CD4-positive, alpha-beta T cell (primary cell): ENCODE measurements around the gene FHOD3. TPM values are rescaled to one million over a fixed set of nuclear protein-coding genes. Genes with fewer than 3 reads are reported as not detected.

Experiments used
- ATAC-seq: fragments of 200-7000 bp; cut with Tn5 transposase; one replicate; pipeline ENCODE4 v1.10.0; 2022; ENCODE audit warnings: mild to moderate bottlenecking; ENCODE audit not compliant: poor library complexity
- CTCF ChIA-PET: fragments of 350-600 bp; sonication (Branson Sonifier 250); formaldehyde crosslinking; loops from one replicate; lab custom pipeline; 2021; ENCODE audit warnings: antibody characterized with exemption, inconsistent platforms; lab: Charles Lee
- POLR2A ChIA-PET: fragments of 350-600 bp; sonication (Branson Sonifier 250); formaldehyde crosslinking; loops from one replicate; lab custom pipeline; 2021; ENCODE audit warnings: antibody characterized with exemption, inconsistent platforms; lab: Charles Lee
- DNase-seq, 14 experiments: peaks; one replicate each; pipeline ENCODE4 v3.0.0-alpha.2; 2013 to 2020; ENCODE audit warnings: mixed read lengths in 2 of 14
- H3K27ac ChIP-seq, 2 donors: one replicate each; pipeline versions ENCODE4 v1.5.1 to v1.7.0; 2013; ENCODE audit warnings: low read length in 2 of 2, low read depth in 1 of 2, mild to moderate bottlenecking in 1 of 2
- H3K27me3 ChIP-seq, 2 experiments: 1 replicate in 1 of 2; 2 replicates in 1 of 2; pipeline versions ENCODE4 v1.6.1 to v1.7.0; 2013; ENCODE audit warnings: low read length in 2 of 2, control low read depth in 1 of 2, mild to moderate bottlenecking in 1 of 2, moderate library complexity in 1 of 2; ENCODE audit not compliant: insufficient read depth in 2 of 2, control insufficient read depth in 1 of 2
- H3K36me3 ChIP-seq: one replicate; pipeline ENCODE4 v1.6.1; 2013; ENCODE audit warnings: low read length, control low read depth; ENCODE audit not compliant: insufficient read depth
- H3K4me1 ChIP-seq: one replicate; pipeline ENCODE4 v1.6.1; 2013; ENCODE audit warnings: low read length, control low read depth; ENCODE audit not compliant: insufficient read depth
- H3K4me3 ChIP-seq: one replicate; pipeline ENCODE4 v1.5.1; 2013; ENCODE audit warnings: mild to moderate bottlenecking, low read length, moderate library complexity
- H3K9me3 ChIP-seq, 2 experiments: 1 replicate in 1 of 2; 2 replicates in 1 of 2; pipeline versions ENCODE4 v1.6.1 to v1.7.0; 2013; ENCODE audit warnings: low read length in 2 of 2, mild to moderate bottlenecking in 2 of 2, control low read depth in 1 of 2, moderate library complexity in 1 of 2; ENCODE audit not compliant: control insufficient read depth in 1 of 2, insufficient read depth in 1 of 2
- H3K27ac Mint-ChIP-seq: one replicate; pipeline ENCODE4 v1.8.0; 2020; ENCODE audit warnings: mixed read lengths
- H3K27me3 Mint-ChIP-seq: one replicate; pipeline ENCODE4 v1.8.0; 2021; ENCODE audit warnings: mixed read lengths
- H3K36me3 Mint-ChIP-seq: one replicate; pipeline ENCODE4 v1.8.0; 2021; ENCODE audit warnings: low read depth, mixed read lengths
- H3K4me1 Mint-ChIP-seq: one replicate; pipeline ENCODE4 v1.8.0; 2021; ENCODE audit warnings: low read depth, mixed read lengths
- H3K4me3 Mint-ChIP-seq: one replicate; pipeline ENCODE4 v1.8.0; 2020; ENCODE audit warnings: mild to moderate bottlenecking, mixed read lengths
- H3K9me3 Mint-ChIP-seq: one replicate; pipeline ENCODE4 v1.8.0; 2020; ENCODE audit warnings: mixed read lengths
- intact Hi-C, 2 experiments: fragments of 100-400 bp; cut with DNase I in 1 of 2; cut with micrococcal nuclease in 1 of 2; formaldehyde crosslinking; loops; one replicate each; pipeline versions ENCODE4 v1.15.1 to v1.9.0; 2023 to 2025; cut with DNase I, micrococcal nuclease
- total RNA-seq, 174 experiments: library from RNA in 2 of 174; stranded (reverse) in 2 of 174; gene quantifications; one replicate each; pipeline ENCODE4 v1.2.3 and lab custom pipeline; 2021 to 2026
- TF ChIP-seq, protein P1 (sequence below): fragments of 200-600 bp; IDR thresholded peaks from one replicate; pipeline ENCODE4 v1.8.0; 2022; ENCODE audit warnings: antibody characterized with exemption, mild to moderate bottlenecking

The FHOD3 gene
- total RNA-seq, 2 experiments from 2014 or later = not detected

DNA sequence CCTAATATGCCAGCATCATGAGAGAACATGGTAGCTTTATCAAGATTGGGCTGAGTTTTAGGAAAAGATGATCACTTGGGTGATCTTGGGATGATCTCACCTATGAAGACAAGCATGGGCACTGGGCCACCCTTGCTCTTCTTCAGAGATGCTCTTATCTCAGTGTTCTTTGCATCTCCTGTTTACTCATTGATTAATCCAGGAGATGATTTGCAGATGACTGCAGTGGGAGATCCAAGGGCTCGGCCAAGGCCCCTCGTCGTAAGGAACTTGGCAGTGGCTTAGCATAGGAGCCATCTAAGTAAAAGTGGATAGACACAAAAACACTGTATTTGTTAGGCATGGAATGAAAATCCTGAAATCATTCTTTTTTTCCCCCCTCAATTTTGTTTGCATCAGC, 228.4 kb downstream of the FHOD3 start:
- H3K4me1 Mint-ChIP-seq = no peaks in the 10 kb centered on the region
- ATAC-seq (no peak), DNase-seq (no peak)
- H3K36me3 Mint-ChIP-seq = no peaks in the 10 kb centered on the region
- TF ChIP-seq, protein P1, sequence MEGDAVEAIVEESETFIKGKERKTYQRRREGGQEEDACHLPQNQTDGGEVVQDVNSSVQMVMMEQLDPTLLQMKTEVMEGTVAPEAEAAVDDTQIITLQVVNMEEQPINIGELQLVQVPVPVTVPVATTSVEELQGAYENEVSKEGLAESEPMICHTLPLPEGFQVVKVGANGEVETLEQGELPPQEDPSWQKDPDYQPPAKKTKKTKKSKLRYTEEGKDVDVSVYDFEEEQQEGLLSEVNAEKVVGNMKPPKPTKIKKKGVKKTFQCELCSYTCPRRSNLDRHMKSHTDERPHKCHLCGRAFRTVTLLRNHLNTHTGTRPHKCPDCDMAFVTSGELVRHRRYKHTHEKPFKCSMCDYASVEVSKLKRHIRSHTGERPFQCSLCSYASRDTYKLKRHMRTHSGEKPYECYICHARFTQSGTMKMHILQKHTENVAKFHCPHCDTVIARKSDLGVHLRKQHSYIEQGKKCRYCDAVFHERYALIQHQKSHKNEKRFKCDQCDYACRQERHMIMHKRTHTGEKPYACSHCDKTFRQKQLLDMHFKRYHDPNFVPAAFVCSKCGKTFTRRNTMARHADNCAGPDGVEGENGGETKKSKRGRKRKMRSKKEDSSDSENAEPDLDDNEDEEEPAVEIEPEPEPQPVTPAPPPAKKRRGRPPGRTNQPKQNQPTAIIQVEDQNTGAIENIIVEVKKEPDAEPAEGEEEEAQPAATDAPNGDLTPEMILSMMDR = no peak
- H3K36me3 ChIP-seq = no peaks in the 10 kb centered on the region
- H3K4me3 ChIP-seq = no peak overlapping the region
- no peaks in the 10 kb centered on the region for H3K27me3 ChIP-seq
- POLR2A ChIA-PET = no interaction called here
- no peak overlapping the region for H3K27ac ChIP-seq
- H3K9me3 Mint-ChIP-seq = no peaks in the 10 kb centered on the region
- no peaks in the 10 kb centered on the region for H3K9me3 ChIP-seq
- no peak overlapping the region for H3K4me3 Mint-ChIP-seq
- no peaks in the 10 kb centered on the region for H3K27me3 Mint-ChIP-seq
- H3K4me1 ChIP-seq = no peaks in the 10 kb centered on the region
- CTCF ChIA-PET = no interaction called here
- no peak overlapping the region for H3K27ac Mint-ChIP-seq
- intact Hi-C loops = no loop called here

DNA sequence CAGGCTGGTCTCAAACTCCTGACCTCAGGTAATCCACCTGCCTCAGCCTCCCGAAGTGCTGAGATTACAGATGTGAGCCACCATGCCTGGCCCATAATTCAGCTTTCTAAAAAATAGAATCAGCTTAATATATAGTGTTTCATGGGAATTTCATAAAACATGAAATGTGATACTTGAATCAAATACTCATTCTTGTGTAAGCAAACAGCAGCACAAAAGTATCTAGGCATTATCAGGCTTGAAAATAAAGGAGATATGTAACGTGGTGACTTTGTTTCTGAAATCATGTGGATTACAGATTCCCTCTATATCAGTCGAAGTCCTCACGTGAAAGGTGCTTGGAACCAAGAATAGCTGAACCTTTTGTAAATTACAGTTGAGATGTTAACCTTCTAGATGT, 229.1 kb downstream of the FHOD3 start:
- POLR2A ChIA-PET = no interaction called here
- DNase-seq (no peak), ATAC-seq (no peak)
- H3K27ac ChIP-seq = no peak overlapping the region
- peaks cover 0 to 4% of the 10 kb centered on the region in 2 experiments for H3K9me3 ChIP-seq
- Mint-ChIP-seq H3K4me1 (no peaks in the 10 kb centered on the region), H3K27me3 (no peaks in the 10 kb centered on the region), H3K9me3 (no peaks in the 10 kb centered on the region), H3K4me3 (no peak overlapping the region), H3K27ac (no peak overlapping the region), H3K36me3 (no peaks in the 10 kb centered on the region)
- H3K4me3 ChIP-seq = no peak overlapping the region
- H3K36me3 ChIP-seq = no peaks in the 10 kb centered on the region
- intact Hi-C loops = no loop called here
- CTCF ChIA-PET = no interaction called here
- no peaks in the 10 kb centered on the region for H3K27me3 ChIP-seq
- H3K4me1 ChIP-seq = no peaks in the 10 kb centered on the region
- TF ChIP-seq, protein P1 = no peak

- Histone ChIP-seq H3K9me3 (peaks cover 0 to 7% of the 10 kb centered on the region in 2 experiments), H3K36me3 (no peaks in the 10 kb centered on the region), H3K27me3 (no peaks in the 10 kb centered on the region), H3K4me3 (no peak overlapping the region), H3K4me1 (no peaks in the 10 kb centered on the region), H3K27ac (no peak overlapping the region)
- intact Hi-C loops = no loop called here
- DNase-seq = no peak
- TF ChIP-seq, protein P1 = no peak
- no peaks in the 10 kb centered on the region for H3K9me3 Mint-ChIP-seq
- H3K4me1 Mint-ChIP-seq = no peaks in the 10 kb centered on the region
- POLR2A ChIA-PET = no interaction called here
- ATAC-seq = no peak
- no peak overlapping the region for H3K27ac Mint-ChIP-seq
- H3K4me3 Mint-ChIP-seq = no peak overlapping the region
- no peaks in the 10 kb centered on the region for H3K27me3 Mint-ChIP-seq
- H3K36me3 Mint-ChIP-seq = no peaks in the 10 kb centered on the region
- CTCF ChIA-PET = no interaction called here
Measured at GRCh38 chr18:36527051-36527450, 229.5 kb downstream of the FHOD3 start.
